ENCODE data around the gene DLG3. TPM values are rescaled to one million over a fixed set of nuclear protein-coding genes. Genes with fewer than 3 reads are reported as not detected.
A peak's percentile ranks its signal among the peaks of the same experiment; 100 is the strongest.

Gene DLG3
- total RNA-seq, 1 donor from 2014 or later: 76.7 TPM

GRCh38 chrX:70478526-70479245 is 34.1 kb downstream of the DLG3 start:
- no peaks in the 10 kb centered on the region for H3K27me3 Mint-ChIP-seq (ENCODE audit: unreplicated experiment)
- no peak for TF ChIP-seq CTCF (IDR thresholded peaks at IDR 0.05; ENCODE audit: partially characterized antibody, unreplicated experiment)
- peak overlapping the region; percentile 70 for H3K4me3 Mint-ChIP-seq (ENCODE audit: unreplicated experiment)
- H3K36me3 Mint-ChIP-seq (ENCODE audit: unreplicated experiment): no peaks in the 10 kb centered on the region
- DNase-seq: no peak
- peak overlapping the region; percentile 95 for H3K27ac Mint-ChIP-seq (ENCODE audit: unreplicated experiment)
- H3K9me3 Mint-ChIP-seq (ENCODE audit: unreplicated experiment): no peaks in the 10 kb centered on the region
- H3K4me1 Mint-ChIP-seq (ENCODE audit: low read depth, unreplicated experiment): peaks cover 45% of the 10 kb centered on the region

GRCh38 chrX:70479247-70479921 is 34.7 kb downstream of the DLG3 start:
- Mint-ChIP-seq H3K4me3 (ENCODE audit: unreplicated experiment) (peak overlapping the region; percentile 70), H3K9me3 (ENCODE audit: unreplicated experiment) (no peaks in the 10 kb centered on the region), H3K36me3 (ENCODE audit: unreplicated experiment) (no peaks in the 10 kb centered on the region), H3K27ac (ENCODE audit: unreplicated experiment) (peak overlapping the region; percentile 95), H3K4me1 (ENCODE audit: low read depth, unreplicated experiment) (peaks cover 45% of the 10 kb centered on the region), H3K27me3 (ENCODE audit: unreplicated experiment) (no peaks in the 10 kb centered on the region)
- no peak for TF ChIP-seq CTCF (IDR thresholded peaks at IDR 0.05; ENCODE audit: partially characterized antibody, unreplicated experiment)
- DNase-seq: no peak

GRCh38 chrX:70479922-70480659 is 35.5 kb downstream of the DLG3 start:
- no peaks in the 10 kb centered on the region for H3K36me3 Mint-ChIP-seq (ENCODE audit: unreplicated experiment)
- H3K27me3 Mint-ChIP-seq (ENCODE audit: unreplicated experiment): no peaks in the 10 kb centered on the region
- H3K27ac Mint-ChIP-seq (ENCODE audit: unreplicated experiment): peak overlapping the region; percentile 75
- TF ChIP-seq CTCF (IDR thresholded peaks at IDR 0.05; ENCODE audit: partially characterized antibody, unreplicated experiment): no peak
- peak overlapping the region; percentile 70 for H3K4me3 Mint-ChIP-seq (ENCODE audit: unreplicated experiment)
- H3K9me3 Mint-ChIP-seq (ENCODE audit: unreplicated experiment): no peaks in the 10 kb centered on the region
- no peak for DNase-seq
- peaks cover 45% of the 10 kb centered on the region for H3K4me1 Mint-ChIP-seq (ENCODE audit: low read depth, unreplicated experiment)

GRCh38 chrX:70480660-70481018 is 36.0 kb downstream of the DLG3 start:
- H3K4me1 Mint-ChIP-seq (ENCODE audit: low read depth, unreplicated experiment): peaks cover 45% of the 10 kb centered on the region
- peak overlapping the region; percentile 70 for H3K4me3 Mint-ChIP-seq (ENCODE audit: unreplicated experiment)
- DNase-seq: no peak
- TF ChIP-seq CTCF (IDR thresholded peaks at IDR 0.05; ENCODE audit: partially characterized antibody, unreplicated experiment): no peak
- H3K36me3 Mint-ChIP-seq (ENCODE audit: unreplicated experiment): no peaks in the 10 kb centered on the region
- no peaks in the 10 kb centered on the region for H3K9me3 Mint-ChIP-seq (ENCODE audit: unreplicated experiment)
- H3K27me3 Mint-ChIP-seq (ENCODE audit: unreplicated experiment): no peaks in the 10 kb centered on the region
- peak overlapping the region; percentile 75 for H3K27ac Mint-ChIP-seq (ENCODE audit: unreplicated experiment)

Measured in glutamatergic neuron (in vitro differentiated cells).